GM23248 (cell line): Measurements from ENCODE around the gene SGCE. TPM values are rescaled to one million over a fixed set of nuclear protein-coding genes. Genes with fewer than 3 reads are reported as not detected.

Experiments
- DNase-seq: peaks from one replicate; pipeline ENCODE4 v3.0.0-alpha.2; 2015
- H2AFZ ChIP-seq: fragments of 200-600 bp; sonication (generic); 2 replicates; pipeline ENCODE4 v1.6.1; 2016; ENCODE audit warnings: antibody characterized with exemption
- H3F3A ChIP-seq: fragments of 200-600 bp; sonication (generic); 2 replicates; pipeline ENCODE4 v1.6.1; 2016; ENCODE audit warnings: mild to moderate bottlenecking, antibody characterized with exemption, mixed run types; ENCODE audit not compliant: insufficient read depth
- H3K27ac ChIP-seq: fragments of 200-600 bp; sonication (generic); 2 replicates; pipeline ENCODE4 v1.5.1; 2016; ENCODE audit warnings: mild to moderate bottlenecking
- H3K27me3 ChIP-seq: fragments of 200-600 bp; sonication (generic); replicated peaks from 2 replicates; pipeline ENCODE4 v1.6.1; 2016; ENCODE audit warnings: mild to moderate bottlenecking; ENCODE audit not compliant: insufficient read depth
- H3K36me3 ChIP-seq: fragments of 200-600 bp; sonication (generic); 2 replicates; pipeline ENCODE4 v1.6.1; 2016; ENCODE audit warnings: low read depth, mild to moderate bottlenecking
- H3K4me1 ChIP-seq: fragments of 200-600 bp; sonication (generic); 2 replicates; pipeline ENCODE4 v1.6.1; 2016; ENCODE audit warnings: mild to moderate bottlenecking; ENCODE audit not compliant: insufficient read depth
- H3K4me2 ChIP-seq: fragments of 200-600 bp; sonication (generic); one replicate; pipeline ENCODE4 v1.6.1; 2016; ENCODE audit warnings: mild to moderate bottlenecking; ENCODE audit not compliant: unreplicated experiment
- H3K4me3 ChIP-seq: fragments of 200-600 bp; sonication (generic); 2 replicates; pipeline ENCODE4 v1.5.1; 2016; ENCODE audit warnings: mild to moderate bottlenecking
- H3K79me2 ChIP-seq: fragments of 200-600 bp; sonication (generic); 2 replicates; pipeline ENCODE4 v1.6.1; 2016; ENCODE audit warnings: mild to moderate bottlenecking; ENCODE audit not compliant: insufficient read depth
- H3K9ac ChIP-seq: fragments of 200-600 bp; sonication (generic); 2 replicates; pipeline ENCODE4 v1.6.1; 2016; ENCODE audit warnings: mild to moderate bottlenecking
- H3K9me2 ChIP-seq: fragments of 200-600 bp; sonication (generic); 2 replicates; pipeline ENCODE4 v1.6.1; 2016; ENCODE audit warnings: mixed run types, mild to moderate bottlenecking, moderate library complexity; ENCODE audit not compliant: insufficient read depth
- H3K9me3 ChIP-seq: fragments of 200-600 bp; sonication (generic); one replicate; pipeline ENCODE4 v1.6.1; 2017; ENCODE audit warnings: low read depth
- H4K20me1 ChIP-seq: fragments of 200-600 bp; sonication (generic); 2 replicates; pipeline ENCODE4 v1.6.0; 2016; ENCODE audit not compliant: insufficient read depth
- EZH2 ChIP-seq: fragments of 200-600 bp; sonication (generic); IDR thresholded peaks from 2 replicates; pipeline ENCODE4 v1.6.1; 2018; ENCODE audit warnings: antibody characterized with exemption, mild to moderate bottlenecking; ENCODE audit not compliant: insufficient read depth, poor library complexity, severe bottlenecking
- EZH2phosphoT487 ChIP-seq: fragments of 200-600 bp; sonication (generic); IDR thresholded peaks from 2 replicates; pipeline ENCODE4 v1.6.1; 2018; ENCODE audit warnings: antibody characterized with exemption, moderate library complexity, mild to moderate bottlenecking, low read depth; ENCODE audit not compliant: insufficient read depth
- WGBS, 2 experiments: methylation state at CpG; one replicate each; pipeline ENCODE4 v1.1.6; 2015 to 2017; ENCODE audit warnings: low lambda C conversion rate in 2 of 2, low coverage in 1 of 2; ENCODE audit errors: missing lambda C conversion rate in 2 of 2; 5-methylcytosine and 5-hydroxymethylcytosine counted together
- in situ Hi-C: fragments of 300-500 bp; cut with MboI; formaldehyde crosslinking; loops from 2 replicates; pipeline ENCODE4 v1.15.0; 2020
- polyA plus RNA-seq: library from polyadenylated mRNA; unstranded; fragments of >200 nt; fragmentation: Nextera tagmentation; extraction: Ambion mirVana; gene quantifications from 2 replicates; pipeline ENCODE4 v1.2.1, GENCODE V29; 2016
- total RNA-seq: library from RNA; depleted of rRNA; stranded (reverse); fragments of >200 nt; shearing (Covaris generic); gene quantifications from 2 replicates; pipeline ENCODE4 v1.2.3, GENCODE V29; 2014

SGCE gene
- total and polyA plus RNA-seq, 2 experiments from 2014 or later = 71.4 to 120 TPM

GRCh38 chr7:94561841-94562514 is 94.0 kb downstream of the SGCE start:
- Histone ChIP-seq H3K9ac (no peak overlapping the region), H3K4me3 (no peak overlapping the region), H3K9me3 (no peaks in the 10 kb centered on the region), H3K4me1 (peaks cover 15% of the 10 kb centered on the region), H3K36me3 (no peaks in the 10 kb centered on the region), H3K4me2 (no peak overlapping the region), H3K9me2 (no peaks in the 10 kb centered on the region), H3K27me3 (no peaks in the 10 kb centered on the region), H3F3A (peaks cover 17% of the 10 kb centered on the region), H3K79me2 (no peaks in the 10 kb centered on the region), H3K27ac (no peak overlapping the region), H2AFZ (no peak overlapping the region), H4K20me1 (peaks cover 3% of the 10 kb centered on the region; the same call in 1 of the 2 replicates)
- 81 to 84% methylated on average over 2 of the region's 2 CpGs for WGBS, 2 experiments
- no peak for TF ChIP-seq EZH2phosphoT487
- no peak for TF ChIP-seq EZH2
- peak; percentile 42 for DNase-seq
- in situ Hi-C loops = no loop called here

- no peak overlapping the region for H3K4me2 ChIP-seq
- TF ChIP-seq EZH2phosphoT487 (no peak), EZH2 (no peak)
- no peak overlapping the region for H3K27ac ChIP-seq
- H3K79me2 ChIP-seq = no peaks in the 10 kb centered on the region
- H3K4me1 ChIP-seq = peaks cover 15% of the 10 kb centered on the region
- H3K9ac ChIP-seq = no peak overlapping the region
- no peaks in the 10 kb centered on the region for H3K9me2 ChIP-seq
- H3K36me3 ChIP-seq = no peaks in the 10 kb centered on the region; the same call in 1 of the 2 replicates
- DNase-seq = no peak
- H3F3A ChIP-seq = peaks cover 17% of the 10 kb centered on the region
- H2AFZ ChIP-seq = no peak overlapping the region
- no peaks in the 10 kb centered on the region for H3K9me3 ChIP-seq
- H3K27me3 ChIP-seq = no peaks in the 10 kb centered on the region
- H4K20me1 ChIP-seq = peaks cover 3% of the 10 kb centered on the region; the same call in 1 of the 2 replicates
- no peak overlapping the region for H3K4me3 ChIP-seq
- WGBS, 2 experiments = 96 to 98% methylated on average over 1 of the region's 1 CpG
- in situ Hi-C loops = no loop called here
Observed at GRCh38 chr7:94559972-94560371, 96.0 kb downstream of the SGCE start.

GRCh38 chr7:94557215-94557614 is 98.7 kb downstream of the SGCE start:
- TF ChIP-seq EZH2phosphoT487 (no peak), EZH2 (no peak)
- Histone ChIP-seq H3K4me3 (no peak overlapping the region), H3K4me1 (peaks cover 11% of the 10 kb centered on the region), H3K9me2 (no peaks in the 10 kb centered on the region), H4K20me1 (peaks cover 3% of the 10 kb centered on the region; the same call in 1 of the 2 replicates), H3K9ac (no peak overlapping the region), H3K79me2 (no peaks in the 10 kb centered on the region), H3K9me3 (no peaks in the 10 kb centered on the region), H3K27ac (no peak overlapping the region), H3K36me3 (no peaks in the 10 kb centered on the region; the same call in 1 of the 2 replicates), H3K4me2 (no peak overlapping the region), H3K27me3 (no peaks in the 10 kb centered on the region), H3F3A (peaks cover 16% of the 10 kb centered on the region), H2AFZ (no peak overlapping the region)
- in situ Hi-C loops = no loop called here
- DNase-seq = no peak

- DNase-seq = no peak
- H3K36me3 ChIP-seq = no peaks in the 10 kb centered on the region; the same call in 1 of the 2 replicates
- H3K9me3 ChIP-seq = no peaks in the 10 kb centered on the region
- 0 out of 2 replicates have a peak, but pooled peaks cover 4% of the 10 kb centered on the region for H3F3A ChIP-seq
- no peaks in the 10 kb centered on the region for H3K4me1 ChIP-seq
- no peak overlapping the region for H3K9ac ChIP-seq
- no peaks in the 10 kb centered on the region for H4K20me1 ChIP-seq
- H3K27me3 ChIP-seq = no peaks in the 10 kb centered on the region
- no peaks in the 10 kb centered on the region for H3K9me2 ChIP-seq
- H3K4me3 ChIP-seq = no peak overlapping the region
- H3K4me2 ChIP-seq = no peak overlapping the region
- no peak overlapping the region for H2AFZ ChIP-seq
- no peaks in the 10 kb centered on the region for H3K79me2 ChIP-seq
- H3K27ac ChIP-seq = no peak overlapping the region
- no peak for TF ChIP-seq EZH2phosphoT487
- TF ChIP-seq EZH2 = no peak
- 76 to 84% methylated on average over 2 of the region's 2 CpGs for WGBS, 2 experiments
- in situ Hi-C loops = no loop called here
Observed at GRCh38 chr7:94556028-94556427, 99.9 kb downstream of the SGCE start.

GRCh38 chr7:94547126-94547525 is 108.8 kb downstream of the SGCE start:
- H4K20me1 ChIP-seq = no peaks in the 10 kb centered on the region
- no peaks in the 10 kb centered on the region for H3K36me3 ChIP-seq
- H3K9me3 ChIP-seq = no peaks in the 10 kb centered on the region
- WGBS, 2 experiments = 41 to 59% methylated on average over 1 of the region's 1 CpG
- no peaks in the 10 kb centered on the region for H3K79me2 ChIP-seq
- in situ Hi-C loops = no loop called here
- no peak overlapping the region for H3K4me2 ChIP-seq
- no peak overlapping the region for H3K27ac ChIP-seq
- no peaks in the 10 kb centered on the region for H3F3A ChIP-seq
- DNase-seq = no peak
- H3K4me3 ChIP-seq = no peak overlapping the region
- H3K9ac ChIP-seq = no peak overlapping the region
- no peak overlapping the region for H2AFZ ChIP-seq
- TF ChIP-seq EZH2 = no peak
- no peak for TF ChIP-seq EZH2phosphoT487
- H3K27me3 ChIP-seq = no peaks in the 10 kb centered on the region
- H3K9me2 ChIP-seq = no peaks in the 10 kb centered on the region
- H3K4me1 ChIP-seq = no peaks in the 10 kb centered on the region
